K562 (cell line): Measurements from ENCODE around the gene GALM. TPM values are rescaled to one million over a fixed set of nuclear protein-coding genes. Genes with fewer than 3 reads are reported as not detected.

Experiments
- ATAC-seq: fragments of 200-7000 bp; cut with Tn5 transposase; 3 replicates; pipeline ENCODE4 v1.9.1; 2020; ENCODE audit warnings: moderate library complexity
- BruUV-seq: library from RNA; stranded (reverse); fragments of 400-500 nt; replicated peaks from 2 replicates; lab custom pipeline; 2021; lab: Mats Ljungman, UMichigan
- CTCF ChIA-PET: fragments of 300-600 bp; formaldehyde crosslinking; extraction: SDS; loops from one replicate; lab custom pipeline; 2021; ENCODE audit warnings: low intra/inter-chr PET ratio; lab: Yijun Ruan, JAX
- POLR2A ChIA-PET: fragments of 300-600, 350-650 bp; sonication (Branson Sonifier 250); formaldehyde crosslinking; extraction: SDS; loops from one replicate; lab custom pipeline; 2021; ENCODE audit warnings: antibody characterized with exemption, inconsistent platforms; lab: Yijun Ruan, JAX
- DNase-seq, 4 experiments: peaks; one replicate each; pipeline versions ENCODE4 v3.0.0 to v3.0.0-alpha.2; 2011 to 2018; ENCODE audit warnings: low spot score in 3 of 4, mixed read lengths in 3 of 4; ENCODE audit errors: extremely low read depth in 1 of 4
- FAIRE-seq: peaks from 2 replicates; lab custom pipeline; 2011; peaks lifted over from hg19 to GRCh38; lab: Jason Lieb, UNC
- H2AFZ ChIP-seq: 2 replicates; pipeline ENCODE4 v1.6.0; 2011; ENCODE audit warnings: low read depth, low read length, control low read depth, inconsistent platforms
- H3K27ac ChIP-seq: fragments of 200-600 bp; 3 replicates; pipeline ENCODE4 v1.8.0; 2011; ENCODE audit warnings: low read depth, mild to moderate bottlenecking, control low read depth, inconsistent platforms, low read length, moderate library complexity, mixed read lengths; ENCODE audit errors: extremely low read depth
- H3K27me3 ChIP-seq, 2 experiments: fragments of 300-600 bp in 1 of 2; 2 replicates in 1 of 2; 3 replicates in 1 of 2; pipeline versions ENCODE4 v1.6.0 to v1.8.0; 2011; ENCODE audit warnings: inconsistent platforms in 2 of 2, low read length in 2 of 2, mild to moderate bottlenecking in 1 of 2, mixed read lengths in 1 of 2, moderate library complexity in 1 of 2; ENCODE audit not compliant: control insufficient read depth in 2 of 2, insufficient read depth in 2 of 2
- H3K36me3 ChIP-seq: fragments of 300-600 bp; 3 replicates; pipeline ENCODE4 v1.8.0; 2011; ENCODE audit warnings: mild to moderate bottlenecking, low read length, inconsistent platforms; ENCODE audit not compliant: control insufficient read depth, insufficient read depth
- H3K4me1 ChIP-seq, 2 experiments: fragments of 200-600 bp in 1 of 2; replicated peaks in 1 of 2; 2 replicates in 1 of 2; 3 replicates in 1 of 2; pipeline versions ENCODE4 v1.5.1 to v1.8.0; 2011; ENCODE audit warnings: inconsistent platforms in 2 of 2, low read length in 2 of 2, mild to moderate bottlenecking in 1 of 2, mixed read lengths in 1 of 2, moderate library complexity in 1 of 2; ENCODE audit not compliant: control insufficient read depth in 2 of 2, insufficient read depth in 2 of 2
- H3K4me2 ChIP-seq: 2 replicates; pipeline ENCODE4 v1.6.1; 2011; ENCODE audit warnings: low read length, control low read depth, inconsistent platforms, mixed read lengths; ENCODE audit not compliant: insufficient read depth
- H3K4me3 ChIP-seq: fragments of 200-600 bp; sonication (generic), shearing (Covaris generic); 2 replicates; pipeline ENCODE4 v1.5.1; 2016; ENCODE audit warnings: control low read depth, inconsistent platforms
- H3K79me2 ChIP-seq: fragments of 200-600 bp; 3 replicates; pipeline ENCODE4 v1.8.0; 2011; ENCODE audit warnings: low read length, inconsistent platforms; ENCODE audit not compliant: control insufficient read depth, insufficient read depth
- H3K9ac ChIP-seq, 2 experiments: 2 replicates each; pipeline versions ENCODE4 v1.6.0 to v1.6.1; 2011; ENCODE audit warnings: low read depth in 2 of 2, low read length in 2 of 2, control low read depth in 1 of 2, inconsistent platforms in 1 of 2, mild to moderate bottlenecking in 1 of 2, mixed read lengths in 1 of 2; ENCODE audit not compliant: insufficient read depth in 1 of 2
- H3K9me1 ChIP-seq: one replicate; pipeline ENCODE4 v1.6.0; 2011; ENCODE audit warnings: inconsistent platforms, mild to moderate bottlenecking, low read length, moderate library complexity; ENCODE audit not compliant: control insufficient read depth, insufficient read depth
- H3K9me3 ChIP-seq: replicated peaks from 2 replicates; pipeline ENCODE4 v1.5.1; 2011; ENCODE audit warnings: low read depth, low read length, inconsistent platforms; ENCODE audit not compliant: control insufficient read depth, insufficient read depth
- H4K20me1 ChIP-seq: replicated peaks from 2 replicates; pipeline ENCODE4 v1.6.1; 2011; ENCODE audit warnings: low read length, inconsistent platforms, mixed read lengths; ENCODE audit not compliant: control insufficient read depth, insufficient read depth
- ADNP ChIP-seq: fragments of 200-800 bp; sonication (Bioruptor generic); IDR thresholded peaks from 2 replicates; pipeline ENCODE4 v1.6.1; 2016; ENCODE audit warnings: missing genetic modification characterization, missing compliant biosample characterization
- CBX3 ChIP-seq, 2 experiments: IDR thresholded peaks; 1 replicate in 1 of 2; 2 replicates in 1 of 2; pipeline ENCODE4 v1.6.1; 2012; ENCODE audit warnings: inconsistent platforms in 2 of 2, low read length in 2 of 2, borderline replicate concordance in 1 of 2, control low read depth in 1 of 2
- FOXA1 ChIP-seq: fragments of 450-650 bp; IDR thresholded peaks from 2 replicates; pipeline ENCODE4 v1.6.1; 2016; ENCODE audit warnings: mild to moderate bottlenecking, borderline replicate concordance
- HOXB6 ChIP-seq: fragments of 250-450 bp; sonication (Bioruptor Pico); IDR thresholded peaks from 2 replicates; pipeline ENCODE4 v1.5.1; 2022; ENCODE audit warnings: mild to moderate bottlenecking, borderline replicate concordance
- MTA1 ChIP-seq: fragments of 450-650 bp; IDR thresholded peaks from 2 replicates; pipeline ENCODE4 v1.6.1; 2017; ENCODE audit warnings: borderline replicate concordance
- MTA2 ChIP-seq: fragments of 450-650 bp; IDR thresholded peaks from 2 replicates; pipeline ENCODE4 v1.6.1; 2016; ENCODE audit warnings: low read depth
- NFXL1 ChIP-seq: fragments of 450-650 bp; formaldehyde crosslinking; IDR thresholded peaks from 2 replicates; pipeline ENCODE4 v1.4.0; 2021; ENCODE audit warnings: mild to moderate bottlenecking
- NR2C1 ChIP-seq, 2 experiments: fragments of 450-650 bp; IDR thresholded peaks; 2 replicates each; pipeline ENCODE4 v1.6.1; 2017; ENCODE audit warnings: mild to moderate bottlenecking in 2 of 2, antibody characterized with exemption in 1 of 2, inconsistent platforms in 1 of 2, missing compliant biosample characterization in 1 of 2, missing genetic modification characterization in 1 of 2
- PHF8 ChIP-seq: fragments of 200-600 bp; sonication (generic); IDR thresholded peaks from 2 replicates; pipeline ENCODE4 v1.6.1; 2012; ENCODE audit warnings: mixed run types, mild to moderate bottlenecking, inconsistent platforms, low read length, moderate library complexity, borderline replicate concordance
- SMARCE1 ChIP-seq: fragments of 450-650 bp; IDR thresholded peaks from 2 replicates; pipeline ENCODE4 v1.7.1; 2016; ENCODE audit warnings: mild to moderate bottlenecking
- ZNF124 ChIP-seq: sonication (generic); formaldehyde crosslinking; IDR thresholded peaks from 2 replicates; pipeline ENCODE4 v1.8.1; 2022; ENCODE audit warnings: missing genetic modification reagents
- WGBS: fragments of 100-300 bp; shearing (Covaris generic); methylation state at CpG from one replicate; pipeline ENCODE4 v1.1.6; 2016; ENCODE audit warnings: low coverage, mixed read lengths; ENCODE audit not compliant: insufficient coverage; ENCODE audit errors: missing lambda C conversion rate; 5-methylcytosine and 5-hydroxymethylcytosine counted together
- in situ Hi-C: fragments of 300-500 bp; cut with MboI; formaldehyde crosslinking; loops from 4 replicates; pipeline ENCODE4 v1.15.0; 2018; ENCODE audit warnings: inconsistent platforms, mixed read lengths
- intact Hi-C: fragments of 100-400 bp; cut with micrococcal nuclease; formaldehyde crosslinking; loops from 2 replicates; pipeline ENCODE4 v1.14.2; 2022
- polyA plus RNA-seq, 8 experiments: library from polyadenylated mRNA; depleted of rRNA in 4 of 8; stranded (reverse) in 5 of 8; unstranded in 3 of 8; fragments of >200 nt; fragmentation: Nextera tagmentation in 2 of 8; fragmentation: Illumina TruSeq in 1 of 8; extraction: Ambion mirVana in 2 of 8; extraction: Trizol in 1 of 8; gene quantifications; 2 replicates each; pipeline versions ENCODE4 v1.2.1 to v1.2.3, GENCODE V29; 2011 to 2014; ENCODE audit warnings: inconsistent platforms in 1 of 8, missing spikeins in 1 of 8
- total RNA-seq, 7 experiments: library from RNA; depleted of rRNA in 6 of 7; stranded (reverse); fragments of >200 nt in 6 of 7; fragmentation: Illumina TruSeq in 2 of 7; extraction: Trizol in 2 of 7; gene quantifications; 2 replicates each; pipeline versions ENCODE4 v1.2.1 to v1.2.3, GENCODE V29; 2011 to 2021; ENCODE audit warnings: low replicate concordance in 1 of 7
- TF ChIP-seq, protein P1 (sequence below), 2 experiments: IDR thresholded peaks; 2 replicates each; pipeline ENCODE4 v1.6.1; 2012; ENCODE audit warnings: improper control_type of control experiment in 2 of 2, low read depth in 2 of 2, low read length in 2 of 2, borderline replicate concordance in 1 of 2
- TF ChIP-seq, protein P2 (sequence below): fragments of 450-650 bp; conservative IDR thresholded peaks from 2 replicates; pipeline ENCODE4 v1.6.1; 2016; ENCODE audit warnings: missing genetic modification characterization, low read depth, mild to moderate bottlenecking, control low read depth, missing compliant biosample characterization
- TF ChIP-seq, protein P3 (sequence below): sonication (generic); formaldehyde crosslinking; IDR thresholded peaks from 2 replicates; pipeline ENCODE4 v1.8.1; 2023; ENCODE audit warnings: mild to moderate bottlenecking, missing genetic modification reagents, moderate library complexity
- TF ChIP-seq, protein P4 (sequence below): fragments of 250-450 bp; sonication (Bioruptor Pico); IDR thresholded peaks from 2 replicates; pipeline ENCODE4 v1.5.0; 2020; ENCODE audit warnings: mild to moderate bottlenecking, borderline replicate concordance

Gene GALM
- total and polyA plus RNA-seq, 9 of the 15 experiments (the other 6 are each of a cell fraction or from before 2014, with no cell fraction given): 22.1 to 51.7 (median 27.9) TPM

DNA sequence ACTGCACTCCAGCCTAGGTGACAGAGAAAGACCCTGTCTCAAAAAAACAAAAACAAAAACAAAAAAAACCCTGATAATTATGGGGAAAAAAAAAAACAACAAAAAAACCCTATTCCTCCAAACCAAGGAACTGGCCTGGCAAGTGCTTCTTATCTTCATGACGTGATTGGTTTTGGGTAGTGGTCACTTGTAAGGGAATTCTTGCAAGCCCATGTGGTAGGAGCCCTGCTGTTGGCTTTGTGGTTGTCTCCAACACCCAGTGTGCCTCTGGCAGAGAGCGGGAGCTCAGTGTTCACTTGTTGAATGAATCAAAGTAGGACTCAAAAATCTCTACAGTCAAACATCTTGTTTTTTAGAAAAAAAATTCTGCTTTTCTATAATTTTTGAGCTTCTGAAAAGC is 6.0 kb downstream of the GALM start:
- H3K9ac ChIP-seq: no peak overlapping the region
- intact Hi-C loops (no loop called here), in situ Hi-C loops (loop anchor here (5.0 kb wide), 2 partner anchors 40 to 70 kb away; partner anchors contain the start of gene HNRNPLL)
- H3K27ac ChIP-seq: no peak overlapping the region
- H3K79me2 ChIP-seq: peaks cover 14% of the 10 kb centered on the region
- DNase-seq: no peak
- no peak overlapping the region for H3K4me2 ChIP-seq
- H3K9me1 ChIP-seq: no peaks in the 10 kb centered on the region
- ChIA-PET POLR2A (interaction anchor here (0.7 to 1.2 kb wide), 3 partner anchors 10 to 15 kb away, joined by 3 to 4 read pairs (median 3); no protein-coding TSS in a partner anchor), CTCF (no interaction called here)
- H4K20me1 ChIP-seq: no peaks in the 10 kb centered on the region
- H3K4me3 ChIP-seq: no peak overlapping the region
- H3K36me3 ChIP-seq: peaks cover 11% of the 10 kb centered on the region; the same call in 2 of the 3 replicates
- no peak overlapping the region for H2AFZ ChIP-seq
- no TSS peak for BruUV-seq
- no peak for FAIRE-seq
- H3K9me3 ChIP-seq: no peaks in the 10 kb centered on the region
- peaks cover 3 to 10% of the 10 kb centered on the region in 2 experiments; a peak in 4 of 5 replicates for H3K4me1 ChIP-seq
- no peak for ATAC-seq
- 66% methylated on average over 2 of the region's 2 CpGs for WGBS
- no peaks in the 10 kb centered on the region for H3K27me3 ChIP-seq
- TF ChIP-seq, protein P1, sequence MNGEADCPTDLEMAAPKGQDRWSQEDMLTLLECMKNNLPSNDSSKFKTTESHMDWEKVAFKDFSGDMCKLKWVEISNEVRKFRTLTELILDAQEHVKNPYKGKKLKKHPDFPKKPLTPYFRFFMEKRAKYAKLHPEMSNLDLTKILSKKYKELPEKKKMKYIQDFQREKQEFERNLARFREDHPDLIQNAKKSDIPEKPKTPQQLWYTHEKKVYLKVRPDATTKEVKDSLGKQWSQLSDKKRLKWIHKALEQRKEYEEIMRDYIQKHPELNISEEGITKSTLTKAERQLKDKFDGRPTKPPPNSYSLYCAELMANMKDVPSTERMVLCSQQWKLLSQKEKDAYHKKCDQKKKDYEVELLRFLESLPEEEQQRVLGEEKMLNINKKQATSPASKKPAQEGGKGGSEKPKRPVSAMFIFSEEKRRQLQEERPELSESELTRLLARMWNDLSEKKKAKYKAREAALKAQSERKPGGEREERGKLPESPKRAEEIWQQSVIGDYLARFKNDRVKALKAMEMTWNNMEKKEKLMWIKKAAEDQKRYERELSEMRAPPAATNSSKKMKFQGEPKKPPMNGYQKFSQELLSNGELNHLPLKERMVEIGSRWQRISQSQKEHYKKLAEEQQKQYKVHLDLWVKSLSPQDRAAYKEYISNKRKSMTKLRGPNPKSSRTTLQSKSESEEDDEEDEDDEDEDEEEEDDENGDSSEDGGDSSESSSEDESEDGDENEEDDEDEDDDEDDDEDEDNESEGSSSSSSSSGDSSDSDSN (IDR thresholded peaks at IDR 0.05; ENCODE audit: borderline replicate concordance in 1 of 2, low read depth in 2 of 2, low read length in 2 of 2): no peak
- TF ChIP-seq NR2C1 (IDR thresholded peaks at IDR 0.05) (no peak), NR2C1 (tag; IDR thresholded peaks at IDR 0.05) (no peak), HOXB6 (no peak), SMARCE1 (no peak), ZNF124 (CRISPR knock-in tag) (no peak), NFXL1 (no peak), PHF8 (no peak), ADNP (tag) (no peak), FOXA1 (no peak), MTA1 (no peak), MTA2 (no peak), CBX3 (IDR thresholded peaks at IDR 0.05; ENCODE audit: borderline replicate concordance in 1 of 2, low read length in 2 of 2) (no peak)
- TF ChIP-seq, protein P2, sequence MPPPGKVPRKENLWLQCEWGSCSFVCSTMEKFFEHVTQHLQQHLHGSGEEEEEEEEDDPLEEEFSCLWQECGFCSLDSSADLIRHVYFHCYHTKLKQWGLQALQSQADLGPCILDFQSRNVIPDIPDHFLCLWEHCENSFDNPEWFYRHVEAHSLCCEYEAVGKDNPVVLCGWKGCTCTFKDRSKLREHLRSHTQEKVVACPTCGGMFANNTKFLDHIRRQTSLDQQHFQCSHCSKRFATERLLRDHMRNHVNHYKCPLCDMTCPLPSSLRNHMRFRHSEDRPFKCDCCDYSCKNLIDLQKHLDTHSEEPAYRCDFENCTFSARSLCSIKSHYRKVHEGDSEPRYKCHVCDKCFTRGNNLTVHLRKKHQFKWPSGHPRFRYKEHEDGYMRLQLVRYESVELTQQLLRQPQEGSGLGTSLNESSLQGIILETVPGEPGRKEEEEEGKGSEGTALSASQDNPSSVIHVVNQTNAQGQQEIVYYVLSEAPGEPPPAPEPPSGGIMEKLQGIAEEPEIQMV (tag): no peak
- TF ChIP-seq, protein P3, sequence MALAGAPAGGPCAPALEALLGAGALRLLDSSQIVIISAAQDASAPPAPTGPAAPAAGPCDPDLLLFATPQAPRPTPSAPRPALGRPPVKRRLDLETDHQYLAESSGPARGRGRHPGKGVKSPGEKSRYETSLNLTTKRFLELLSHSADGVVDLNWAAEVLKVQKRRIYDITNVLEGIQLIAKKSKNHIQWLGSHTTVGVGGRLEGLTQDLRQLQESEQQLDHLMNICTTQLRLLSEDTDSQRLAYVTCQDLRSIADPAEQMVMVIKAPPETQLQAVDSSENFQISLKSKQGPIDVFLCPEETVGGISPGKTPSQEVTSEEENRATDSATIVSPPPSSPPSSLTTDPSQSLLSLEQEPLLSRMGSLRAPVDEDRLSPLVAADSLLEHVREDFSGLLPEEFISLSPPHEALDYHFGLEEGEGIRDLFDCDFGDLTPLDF: no peak
- TF ChIP-seq, protein P4, sequence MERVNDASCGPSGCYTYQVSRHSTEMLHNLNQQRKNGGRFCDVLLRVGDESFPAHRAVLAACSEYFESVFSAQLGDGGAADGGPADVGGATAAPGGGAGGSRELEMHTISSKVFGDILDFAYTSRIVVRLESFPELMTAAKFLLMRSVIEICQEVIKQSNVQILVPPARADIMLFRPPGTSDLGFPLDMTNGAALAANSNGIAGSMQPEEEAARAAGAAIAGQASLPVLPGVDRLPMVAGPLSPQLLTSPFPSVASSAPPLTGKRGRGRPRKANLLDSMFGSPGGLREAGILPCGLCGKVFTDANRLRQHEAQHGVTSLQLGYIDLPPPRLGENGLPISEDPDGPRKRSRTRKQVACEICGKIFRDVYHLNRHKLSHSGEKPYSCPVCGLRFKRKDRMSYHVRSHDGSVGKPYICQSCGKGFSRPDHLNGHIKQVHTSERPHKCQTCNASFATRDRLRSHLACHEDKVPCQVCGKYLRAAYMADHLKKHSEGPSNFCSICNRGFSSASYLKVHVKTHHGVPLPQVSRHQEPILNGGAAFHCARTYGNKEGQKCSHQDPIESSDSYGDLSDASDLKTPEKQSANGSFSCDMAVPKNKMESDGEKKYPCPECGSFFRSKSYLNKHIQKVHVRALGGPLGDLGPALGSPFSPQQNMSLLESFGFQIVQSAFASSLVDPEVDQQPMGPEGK (CRISPR knock-in tag): no peak
